Right lobe of liver (tissue), 6 donors: Measurements from ENCODE around the gene DLG5. TPM values are rescaled to one million over a fixed set of nuclear protein-coding genes. Genes with fewer than 3 reads are reported as not detected.

ENCODE experiments used
- ATAC-seq, 4 donors: fragments of 200-7000 bp; cut with Tn5 transposase; one replicate each; pipeline ENCODE4 v1.9.1; 2020; ENCODE audit warnings: mild to moderate bottlenecking in 4 of 4, moderate library complexity in 4 of 4
- DNase-seq, 3 donors: peaks; one replicate each; pipeline ENCODE4 v3.0.0-alpha.2; 2020
- H3K27ac ChIP-seq, 3 donors: fragments of 200-600 bp; one replicate each; pipeline ENCODE4 v1.8.0; 2022
- H3K27me3 ChIP-seq, 2 donors: fragments of 200-600 bp; one replicate each; pipeline ENCODE4 v1.8.0; 2022
- H3K36me3 ChIP-seq, 4 donors: fragments of 200-600 bp; sonication (generic) in 1 of 4; one replicate each; pipeline versions ENCODE4 v1.5.1 to v1.8.0; 2017 to 2022; ENCODE audit warnings: control low read depth in 1 of 4
- H3K4me1 ChIP-seq, 4 donors: fragments of 200-600 bp; sonication (generic) in 1 of 4; one replicate each; pipeline versions ENCODE4 v1.5.1 to v1.8.0; 2017 to 2022; ENCODE audit warnings: control low read depth in 1 of 4
- H3K4me3 ChIP-seq, 3 donors: fragments of 200-600 bp; one replicate each; pipeline ENCODE4 v1.8.0; 2022
- H3K9me3 ChIP-seq, 4 donors: fragments of 200-600 bp; sonication (generic) in 1 of 4; one replicate each; pipeline versions ENCODE4 v1.5.1 to v1.8.0; 2017 to 2022; ENCODE audit warnings: control low read depth in 1 of 4
- CTCF ChIP-seq, 4 donors: fragments of 200-600 bp in 3 of 4; fragments of 450-650 bp in 1 of 4; IDR thresholded peaks; one replicate each; pipeline versions ENCODE4 v1.5.1 to v1.8.0; 2016 to 2022; ENCODE audit warnings: antibody characterized with exemption in 4 of 4, mild to moderate bottlenecking in 2 of 4
- POLR2A ChIP-seq: fragments of 450-650 bp; IDR thresholded peaks from one replicate; pipeline ENCODE4 v1.6.1; 2017; ENCODE audit warnings: antibody characterized with exemption, mild to moderate bottlenecking
- WGBS: methylation state at CpG from one replicate; pipeline ENCODE4 v1.1.6; 2018; ENCODE audit warnings: low coverage, low lambda C conversion rate; ENCODE audit not compliant: insufficient coverage; ENCODE audit errors: missing lambda C conversion rate; 5-methylcytosine and 5-hydroxymethylcytosine counted together
- intact Hi-C, 2 donors: fragments of 100-400 bp; cut with DNase I; formaldehyde crosslinking; loops; one replicate each; pipeline versions ENCODE4 v1.11.2 to v1.14.1; 2022
- total RNA-seq, 6 experiments: library from RNA; depleted of rRNA in 2 of 6; stranded (reverse); fragments of >200 nt in 2 of 6; fragmentation: NEBNext Ultra II Directional in 3 of 6; extraction: Animal tissue kit (Norgen Biotek cat#: 25700) in 3 of 6; gene quantifications; one replicate each; pipeline versions ENCODE4 v1.1.0 to v1.2.4, GENCODE V29; 2016 to 2023
- donor health status: DM: no; HTN: yes; CAD: no.
- donor health status: DM: no; HTN: no; CAD: no.
- donor health status: DM: no; HTN: no; CAD: no.
- donor health status: DM: no; HTN: yes; CAD: no.
- donor health status: DM: no; HTN: yes; CAD: no.

DLG5 gene
- total RNA-seq, 6 experiments from 2014 or later: 5.6 to 8.8 (median 7.6) TPM

DNA sequence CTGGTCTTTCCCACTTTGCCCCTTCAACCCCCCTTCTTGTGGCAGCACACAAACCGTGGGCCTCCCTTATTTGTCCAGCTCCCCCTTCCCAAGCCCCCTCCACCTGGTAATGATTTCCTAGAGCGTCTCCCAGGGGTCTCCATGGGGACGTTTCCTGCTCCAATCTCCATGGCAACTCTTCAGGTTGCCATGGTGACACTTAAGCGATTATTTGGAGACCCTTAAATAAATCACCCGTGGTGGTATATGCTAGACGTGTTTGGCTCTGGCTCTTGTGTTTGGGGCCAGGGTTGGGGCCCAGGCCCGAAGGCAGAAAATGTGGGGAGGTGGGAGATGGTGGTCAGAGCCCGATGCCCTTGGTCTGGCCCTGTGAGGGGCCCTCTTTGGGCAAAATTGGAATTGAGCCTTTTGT, 41.1 kb upstream of the DLG5 start:
- WGBS: 35% methylated on average over 7 of the region's 8 CpGs
- no peak overlapping the region for H3K4me3 ChIP-seq
- no peak for ATAC-seq
- no peaks in the 10 kb centered on the region for H3K27me3 ChIP-seq
- TF ChIP-seq CTCF (IDR thresholded peaks at IDR 0.05) (no peak), POLR2A (no peak)
- H3K27ac ChIP-seq: no peak overlapping the region
- peaks cover 0 to 11% (median 4%) of the 10 kb centered on the region in 4 donors for H3K4me1 ChIP-seq
- no peaks in the 10 kb centered on the region for H3K36me3 ChIP-seq
- intact Hi-C loops: no loop called here
- no peaks in the 10 kb centered on the region for H3K9me3 ChIP-seq
- no peak for DNase-seq

GRCh38 chr10:77965294-77965693, 38.7 kb upstream of the DLG5 start:
- no peak for TF ChIP-seq CTCF (IDR thresholded peaks at IDR 0.05)
- no peak for TF ChIP-seq POLR2A
- H3K4me3 ChIP-seq: no peak overlapping the region
- WGBS: 85% methylated on average over 5 of the region's 5 CpGs
- intact Hi-C loops: no loop called here
- DNase-seq: no peak
- no peaks in the 10 kb centered on the region for H3K4me1 ChIP-seq
- H3K9me3 ChIP-seq: no peaks in the 10 kb centered on the region
- H3K36me3 ChIP-seq: no peaks in the 10 kb centered on the region
- ATAC-seq: no peak
- H3K27ac ChIP-seq: no peak overlapping the region
- H3K27me3 ChIP-seq: no peaks in the 10 kb centered on the region

DNA sequence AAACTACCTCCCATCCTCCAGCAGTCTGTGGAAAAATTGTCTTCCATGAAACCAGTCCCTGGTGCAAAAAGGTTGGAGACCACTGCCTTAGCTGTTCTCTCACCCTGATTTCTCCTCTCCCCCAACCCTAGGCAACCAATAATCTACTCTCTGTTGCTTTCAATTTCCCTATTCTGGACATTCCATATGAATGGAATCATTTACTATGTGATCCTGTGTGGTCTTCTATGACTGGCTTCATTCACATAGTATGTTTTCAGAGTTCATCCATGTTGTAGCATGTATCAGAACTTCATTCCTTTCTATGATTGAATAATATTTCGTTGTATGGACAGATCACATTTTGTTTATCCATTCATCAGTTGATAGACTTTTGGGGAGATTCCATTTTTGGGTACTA, 38.3 kb upstream of the DLG5 start:
- DNase-seq (no peak), ATAC-seq (no peak)
- Histone ChIP-seq H3K36me3 (no peaks in the 10 kb centered on the region), H3K27ac (no peak overlapping the region), H3K27me3 (no peaks in the 10 kb centered on the region), H3K4me3 (no peak overlapping the region), H3K9me3 (no peaks in the 10 kb centered on the region), H3K4me1 (no peaks in the 10 kb centered on the region)
- intact Hi-C loops: no loop called here
- TF ChIP-seq POLR2A (no peak), CTCF (IDR thresholded peaks at IDR 0.05) (no peak)
- WGBS: 71% methylated on average over 1 of the region's 1 CpG

- H3K36me3 ChIP-seq: no peaks in the 10 kb centered on the region
- no peak for ATAC-seq
- no peak for DNase-seq
- H3K9me3 ChIP-seq: no peaks in the 10 kb centered on the region
- H3K27ac ChIP-seq: no peak overlapping the region
- no peak overlapping the region for H3K4me3 ChIP-seq
- TF ChIP-seq POLR2A: no peak
- no peak for TF ChIP-seq CTCF (IDR thresholded peaks at IDR 0.05)
- H3K4me1 ChIP-seq: no peaks in the 10 kb centered on the region
- intact Hi-C loops: no loop called here
- H3K27me3 ChIP-seq: no peaks in the 10 kb centered on the region
- WGBS: 89% methylated on average over 3 of the region's 7 CpGs
Measured at GRCh38 chr10:77963901-77964300, 37.3 kb upstream of the DLG5 start.
